ENCODE results near the gene ELAC2. TPM values are rescaled to one million over a fixed set of nuclear protein-coding genes. Genes with fewer than 3 reads are reported as not detected.

Gene ELAC2
- total and polyA plus RNA-seq, 2 of the 4 experiments (the other 2 are of a cell fraction): 75.2 to 80.7 TPM

- H2BK120ac ChIP-seq (ENCODE audit: low read depth, low read length): no peak overlapping the region
- no peak overlapping the region for H3K9ac ChIP-seq (ENCODE audit: low read depth, low read length)
- no peaks in the 10 kb centered on the region for H3K4me1 ChIP-seq (ENCODE audit: control insufficient read depth, insufficient read depth, low read length)
- no peak overlapping the region for H2BK15ac ChIP-seq (ENCODE audit: low read depth, low read length)
- H3K27ac ChIP-seq (ENCODE audit: insufficient read depth, low read length): no peak overlapping the region
- CTCF ChIA-PET: interaction anchor here (0.5 kb wide), 1 partner anchor 65 kb away, joined by 3 read pairs; no protein-coding TSS in a partner anchor
- no peak overlapping the region for H4K91ac ChIP-seq (ENCODE audit: insufficient read depth, low read depth, low read length)
- POLR2A ChIA-PET (ENCODE audit: unreplicated experiment): no interaction called here
- H2AFZ ChIP-seq (replicated peaks; ENCODE audit: low read length, poor library complexity): no peak overlapping the region
- H2BK20ac ChIP-seq (ENCODE audit: low read depth, low read length): no peak overlapping the region
- no peak overlapping the region for H3K4ac ChIP-seq (ENCODE audit: low read depth, low read length)
- dilution Hi-C loops (cut with HindIII; ENCODE audit: low sequenced_read_pairs, unreplicated experiment): no loop called here
- H4K20me1 ChIP-seq (ENCODE audit: insufficient read depth, low read length): no peaks in the 10 kb centered on the region
- DNase-seq (no peak), ATAC-seq (ENCODE audit: low read depth) (no peak)
- WGBS, 2 experiments (ENCODE audit: extremely low coverage in 2 of 2, insufficient read length in 1 of 2): 100% methylated on average over 7 of the region's 12 CpGs; no CpG with 5 or more reads in 1 of the 2 experiments
- TF ChIP-seq RCOR1 (IDR thresholded peaks at IDR 0.05; ENCODE audit: insufficient replicate concordance, low read length): no peak
- no peak for TF ChIP-seq MXI1 (IDR thresholded peaks at IDR 0.05; ENCODE audit: borderline replicate concordance, low read depth, low read length)
- TF ChIP-seq BHLHE40 (IDR thresholded peaks at IDR 0.05; ENCODE audit: low read depth, low read length): no peak
- no peak for TF ChIP-seq RAD21 (IDR thresholded peaks at IDR 0.05; ENCODE audit: low read length)
- TF ChIP-seq SMC3 (IDR thresholded peaks at IDR 0.05; ENCODE audit: low read depth, low read length): no peak
- TF ChIP-seq POLR2A (IDR thresholded peaks at IDR 0.05; ENCODE audit: low read depth, low read length): no peak
- TF ChIP-seq CEBPB (IDR thresholded peaks at IDR 0.05; ENCODE audit: low read depth, low read length): no peak
- TF ChIP-seq NFE2L2 (IDR thresholded peaks at IDR 0.05; ENCODE audit: low read depth, low read length): no peak
- TF ChIP-seq CHD1 (IDR thresholded peaks at IDR 0.05; ENCODE audit: low read depth, low read length): no peak
- TF ChIP-seq, protein P1, sequence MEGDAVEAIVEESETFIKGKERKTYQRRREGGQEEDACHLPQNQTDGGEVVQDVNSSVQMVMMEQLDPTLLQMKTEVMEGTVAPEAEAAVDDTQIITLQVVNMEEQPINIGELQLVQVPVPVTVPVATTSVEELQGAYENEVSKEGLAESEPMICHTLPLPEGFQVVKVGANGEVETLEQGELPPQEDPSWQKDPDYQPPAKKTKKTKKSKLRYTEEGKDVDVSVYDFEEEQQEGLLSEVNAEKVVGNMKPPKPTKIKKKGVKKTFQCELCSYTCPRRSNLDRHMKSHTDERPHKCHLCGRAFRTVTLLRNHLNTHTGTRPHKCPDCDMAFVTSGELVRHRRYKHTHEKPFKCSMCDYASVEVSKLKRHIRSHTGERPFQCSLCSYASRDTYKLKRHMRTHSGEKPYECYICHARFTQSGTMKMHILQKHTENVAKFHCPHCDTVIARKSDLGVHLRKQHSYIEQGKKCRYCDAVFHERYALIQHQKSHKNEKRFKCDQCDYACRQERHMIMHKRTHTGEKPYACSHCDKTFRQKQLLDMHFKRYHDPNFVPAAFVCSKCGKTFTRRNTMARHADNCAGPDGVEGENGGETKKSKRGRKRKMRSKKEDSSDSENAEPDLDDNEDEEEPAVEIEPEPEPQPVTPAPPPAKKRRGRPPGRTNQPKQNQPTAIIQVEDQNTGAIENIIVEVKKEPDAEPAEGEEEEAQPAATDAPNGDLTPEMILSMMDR (conservative IDR thresholded peaks at IDR 0.05; ENCODE audit: low read depth, low read length): no peak
- TF ChIP-seq ELK1 (IDR thresholded peaks at IDR 0.05; ENCODE audit: borderline replicate concordance, low read depth, low read length): no peak
- TF ChIP-seq RFX5 (IDR thresholded peaks at IDR 0.05; ENCODE audit: low read depth, low read length): no peak
- TF ChIP-seq USF2 (IDR thresholded peaks at IDR 0.05; ENCODE audit: low read depth, low read length): no peak
- TF ChIP-seq MAFK (IDR thresholded peaks at IDR 0.05; ENCODE audit: low read depth, low read length): no peak
- TF ChIP-seq FOS (IDR thresholded peaks at IDR 0.05; ENCODE audit: low read depth, low read length): no peak
- no peak for TF ChIP-seq MAZ (IDR thresholded peaks at IDR 0.05; ENCODE audit: borderline replicate concordance, low read depth, low read length)
- intact Hi-C loops (cut with micrococcal nuclease): no loop called here
- H2BK5ac ChIP-seq (ENCODE audit: low read depth, low read length, poor library complexity, severe bottlenecking): no peak overlapping the region
- H3K27me3 ChIP-seq (ENCODE audit: control insufficient read depth, insufficient read depth, low read length): no peaks in the 10 kb centered on the region
- H2AK9ac ChIP-seq (replicated peaks; ENCODE audit: low read depth, low read length, poor library complexity): no peak overlapping the region
- H3K79me1 ChIP-seq (ENCODE audit: low read depth in 1 of 2, low read length in 2 of 2): no peaks in the 10 kb centered on the region
- H3K56ac ChIP-seq (ENCODE audit: extremely low read depth, insufficient read depth, low read length): no peak overlapping the region
- H3K23ac ChIP-seq (ENCODE audit: low read depth, low read length): no peak overlapping the region
- no peak overlapping the region for H4K5ac ChIP-seq (ENCODE audit: low read depth, low read length)
- H3K36me3 ChIP-seq (ENCODE audit: control insufficient read depth, insufficient read depth, low read length): peaks cover 54% of the 10 kb centered on the region
- H4K8ac ChIP-seq (ENCODE audit: low read depth in 2 of 2, low read length in 2 of 2): no peak overlapping the region
- no peak overlapping the region for H3K4me3 ChIP-seq (ENCODE audit: insufficient read depth, low read depth, low read length)
- H2AK5ac ChIP-seq (ENCODE audit: low read depth, low read length): no peak overlapping the region
- BruUV-seq (replicated peaks): no TSS peak
- H3K18ac ChIP-seq (ENCODE audit: low read depth, low read length): no peak overlapping the region
- H3K4me2 ChIP-seq (ENCODE audit: low read depth, low read length): no peak overlapping the region
- H3K9me3 ChIP-seq (ENCODE audit: control insufficient read depth, insufficient read depth, low read length): no peaks in the 10 kb centered on the region
- in situ Hi-C loops (cut with MboI; ENCODE audit: low sequenced_read_pairs): no loop called here
- H3K9me1 ChIP-seq (ENCODE audit: insufficient read depth, low read length): no peaks in the 10 kb centered on the region
- H3K14ac ChIP-seq (replicated peaks; ENCODE audit: low read depth, low read length): no peak overlapping the region
Measured at GRCh38 chr17:12990926-12991325, 26.9 kb downstream of the ELAC2 start.
